A549 (cell line): Measurements from ENCODE around the gene SCN9A. TPM values are rescaled to one million over a fixed set of nuclear protein-coding genes. Genes with fewer than 3 reads are reported as not detected.

ENCODE experiments used
- ATAC-seq, 2 experiments: fragments of 200-7000 bp in 1 of 2; fragments of >200 bp in 1 of 2; cut with Nextera tagmentation in 1 of 2; cut with Tn5 transposase in 1 of 2; 3 replicates each; pipeline versions ENCODE4 v1.8.0 to v1.9.1; 2018 to 2020; ENCODE audit warnings: mild to moderate bottlenecking in 1 of 2, moderate library complexity in 1 of 2
- CTCF ChIA-PET: fragments of 300-600 bp; sonication (Branson Sonifier 250); formaldehyde crosslinking; extraction: SDS; loops from one replicate; lab custom pipeline; 2021; ENCODE audit warnings: antibody characterized with exemption, inconsistent platforms; lab: Yijun Ruan, JAX
- POLR2A ChIA-PET: fragments of 350-600 bp; formaldehyde crosslinking; extraction: SDS; loops from one replicate; lab custom pipeline; 2021; ENCODE audit warnings: antibody characterized with exemption, inconsistent platforms; lab: Yijun Ruan, JAX
- DNase-seq, 2 experiments: peaks; one replicate each; pipeline versions ENCODE4 v3.0.0 to v3.0.0-alpha.2; 2011 to 2016; ENCODE audit warnings: low read depth in 1 of 2, low spot score in 1 of 2
- FAIRE-seq: peaks from 2 replicates; lab custom pipeline; 2011; peaks lifted over from hg19 to GRCh38; lab: Jason Lieb, UNC
- H3K27ac ChIP-seq, 2 experiments: fragments of >200 bp; sonication (Bioruptor Twin); formaldehyde crosslinking; 3 replicates each; pipeline ENCODE4 v1.5.1; 2016 to 2017
- H3K4me1 ChIP-seq: fragments of >200 bp; sonication (Bioruptor Twin); formaldehyde crosslinking; 3 replicates; pipeline ENCODE4 v1.6.1; 2016
- H3K4me2 ChIP-seq: fragments of >200 bp; sonication (Bioruptor Twin); formaldehyde crosslinking; 3 replicates; pipeline ENCODE4 v1.6.1; 2016
- H3K4me3 ChIP-seq: fragments of >200 bp; sonication (Bioruptor Twin); formaldehyde crosslinking; 3 replicates; pipeline ENCODE4 v1.5.1; 2016
- H3K9me3 ChIP-seq: fragments of >200 bp; sonication (Bioruptor Twin); formaldehyde crosslinking; 3 replicates; pipeline ENCODE4 v1.6.1; 2016
- CBX8 ChIP-seq: fragments of 200-600 bp; sonication (generic); IDR thresholded peaks from 2 replicates; pipeline ENCODE4 v1.6.1; 2016
- CEBPB ChIP-seq, 2 experiments: fragments of >200 bp in 1 of 2; sonication (Bioruptor Twin) in 1 of 2; formaldehyde crosslinking in 1 of 2; IDR thresholded peaks; 2 replicates each; pipeline ENCODE4 v1.6.1; 2012 to 2016
- CHD2 ChIP-seq: fragments of 150-350 bp; IDR thresholded peaks from 2 replicates; pipeline ENCODE4 v1.6.1; 2014; ENCODE audit warnings: low read length; ENCODE audit not compliant: partially characterized antibody
- EHMT2 ChIP-seq: fragments of 200-600 bp; sonication (generic); IDR thresholded peaks from 2 replicates; pipeline ENCODE4 v1.6.1; 2016; ENCODE audit warnings: antibody characterized with exemption, low read depth, mild to moderate bottlenecking, moderate library complexity
- ESRRA ChIP-seq: fragments of 150-350 bp; IDR thresholded peaks from 2 replicates; pipeline ENCODE4 v1.6.1; 2014; ENCODE audit warnings: mild to moderate bottlenecking, low read length, borderline replicate concordance
- FOXS1 ChIP-seq: fragments of 250-450 bp; sonication (Bioruptor Pico); IDR thresholded peaks from 2 replicates; pipeline ENCODE4 v1.5.0; 2020; ENCODE audit warnings: mild to moderate bottlenecking, moderate library complexity
- HEYL ChIP-seq: fragments of 250-450 bp; sonication (Bioruptor Pico); IDR thresholded peaks from 2 replicates; pipeline ENCODE4 v1.8.0; 2021; ENCODE audit warnings: mild to moderate bottlenecking, moderate library complexity
- JUNB ChIP-seq: fragments of >200 bp; sonication (Bioruptor Twin); formaldehyde crosslinking; IDR thresholded peaks from 2 replicates; pipeline ENCODE4 v1.6.1; 2016
- MAFK ChIP-seq: fragments of 450-650 bp; IDR thresholded peaks from 2 replicates; pipeline ENCODE4 v1.6.1; 2014; ENCODE audit not compliant: partially characterized antibody
- MAZ ChIP-seq: fragments of 150-350 bp; IDR thresholded peaks from 2 replicates; pipeline ENCODE4 v1.6.1; 2014; ENCODE audit warnings: antibody characterized with exemption, low read depth, low read length, borderline replicate concordance
- MYC ChIP-seq: IDR thresholded peaks from 2 replicates; pipeline ENCODE4 v1.6.1; 2012; ENCODE audit warnings: mild to moderate bottlenecking, inconsistent platforms, low read length, improper control_type of control experiment, borderline replicate concordance
- NFE2L2 ChIP-seq: fragments of 150-350 bp; conservative IDR thresholded peaks from 2 replicates; pipeline ENCODE4 v1.6.1; 2014; ENCODE audit warnings: low read length
- NPAS2 ChIP-seq: fragments of 250-450 bp; sonication (Bioruptor Pico); IDR thresholded peaks from 2 replicates; pipeline ENCODE4 v1.8.0; 2022; ENCODE audit warnings: mild to moderate bottlenecking, moderate library complexity, borderline replicate concordance
- NR3C1 ChIP-seq: fragments of >200 bp; sonication (Bioruptor Twin); formaldehyde crosslinking; IDR thresholded peaks from 3 replicates; pipeline ENCODE4 v1.6.1; 2017
- PHF8 ChIP-seq: fragments of 200-600 bp; sonication (generic); IDR thresholded peaks from 2 replicates; pipeline ENCODE4 v1.6.1; 2016; ENCODE audit warnings: low read depth, mild to moderate bottlenecking, antibody characterized with exemption, moderate library complexity, borderline replicate concordance
- POLR2A ChIP-seq: IDR thresholded peaks from 2 replicates; pipeline ENCODE4 v1.6.1; 2012; ENCODE audit warnings: mild to moderate bottlenecking, low read length
- RAD21 ChIP-seq, 2 experiments: fragments of >200 bp in 1 of 2; sonication (Bioruptor Twin) in 1 of 2; formaldehyde crosslinking in 1 of 2; IDR thresholded peaks in 1 of 2; conservative IDR thresholded peaks in 1 of 2; 2 replicates in 1 of 2; 3 replicates in 1 of 2; pipeline ENCODE4 v1.6.1; 2012 to 2018; ENCODE audit warnings: inconsistent platforms in 1 of 2
- RNF2 ChIP-seq: fragments of 200-600 bp; sonication (generic); IDR thresholded peaks from 2 replicates; pipeline ENCODE4 v1.6.1; 2016; ENCODE audit warnings: low read depth, mild to moderate bottlenecking, antibody characterized with exemption, moderate library complexity, borderline replicate concordance
- SMC3 ChIP-seq: fragments of >200 bp; sonication (Bioruptor Twin); formaldehyde crosslinking; IDR thresholded peaks from 3 replicates; pipeline ENCODE4 v1.6.1; 2018; ENCODE audit warnings: inconsistent platforms
- ZFP36 ChIP-seq: fragments of 450-650 bp; IDR thresholded peaks from 2 replicates; pipeline ENCODE4 v1.6.1; 2014; ENCODE audit warnings: borderline replicate concordance; ENCODE audit not compliant: partially characterized antibody
- WGBS: methylation state at CpG from one replicate; pipeline ENCODE4 v1.1.6; 2017; ENCODE audit errors: missing lambda C conversion rate; 5-methylcytosine and 5-hydroxymethylcytosine counted together
- polyA plus RNA-seq, 4 experiments: library from polyadenylated mRNA; depleted of rRNA in 3 of 4; stranded (reverse); fragments of >200 nt; fragmentation: RNase III in 1 of 4; extraction: RNeasy Plus Mini Kit Qiagen cat#74134 plus additional on column Dnase treatment in 1 of 4; gene quantifications; 2 replicates in 3 of 4; 3 replicates in 1 of 4; pipeline ENCODE4 v1.2.3, GENCODE V29; 2011 to 2017
- TF ChIP-seq, protein P1 (sequence below): IDR thresholded peaks from 2 replicates; pipeline ENCODE4 v1.6.1; 2012
- TF ChIP-seq, protein P2 (sequence below): fragments of >200 bp; sonication (Bioruptor Twin); formaldehyde crosslinking; IDR thresholded peaks from 3 replicates; pipeline ENCODE4 v1.5.1; 2016

Gene SCN9A
- polyA plus RNA-seq, 2 of the 4 experiments (the other 2 are of a cell fraction), result 7.7 to 23.6 TPM

DNA sequence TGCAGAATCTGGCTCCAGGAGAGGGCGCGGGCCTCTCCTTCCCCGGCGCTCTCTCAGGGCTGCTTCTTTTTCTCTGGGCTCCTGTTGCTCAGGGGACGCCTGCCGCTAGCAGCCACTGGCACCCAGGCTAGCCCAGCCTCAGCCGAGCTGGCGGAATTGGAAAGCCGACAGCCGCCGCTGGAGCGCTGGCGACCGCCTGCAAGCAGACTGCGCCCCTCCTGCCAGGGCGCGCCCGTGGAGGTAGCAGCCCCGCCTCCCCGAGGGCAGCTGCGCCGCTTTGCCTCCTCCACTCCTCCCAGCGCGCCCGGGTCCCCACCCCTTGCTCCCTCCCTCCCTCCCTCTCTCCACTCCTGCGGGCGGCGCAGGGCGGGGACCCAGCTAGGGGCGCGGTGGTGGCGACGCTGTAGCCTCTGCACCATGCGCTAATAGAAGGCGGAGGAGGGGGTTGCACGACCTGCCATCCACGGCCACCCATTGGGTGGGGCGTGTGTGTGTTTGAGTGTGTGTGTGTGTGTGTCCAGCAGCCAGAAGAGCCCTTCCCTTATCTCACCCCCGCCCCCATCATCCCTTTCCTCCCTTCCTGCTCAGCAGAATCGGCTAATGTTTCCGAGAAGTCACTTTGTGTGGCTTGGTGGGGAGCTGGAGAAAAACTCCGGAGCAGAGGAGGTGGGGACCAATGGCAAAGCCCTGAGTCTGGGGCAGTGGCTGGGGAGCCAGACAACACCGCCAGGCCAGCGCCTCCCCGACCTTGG, at the start of gene SCN9A (continued):
- TF ChIP-seq NFE2L2 (no peak), MYC (no peak), CHD2 (no peak), NPAS2 (CRISPR knock-in tag) (no peak), CEBPB (IDR thresholded peaks at IDR 0.05) (no peak; a peak in 1 of 4 replicates)
- TF ChIP-seq, protein P1, sequence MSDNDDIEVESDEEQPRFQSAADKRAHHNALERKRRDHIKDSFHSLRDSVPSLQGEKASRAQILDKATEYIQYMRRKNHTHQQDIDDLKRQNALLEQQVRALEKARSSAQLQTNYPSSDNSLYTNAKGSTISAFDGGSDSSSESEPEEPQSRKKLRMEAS, result peak; percentile 66

GRCh38 chr2:166424841-166425240, 49.1 kb upstream of the SCN9A start:
- 61% methylated on average over 5 of the region's 5 CpGs for WGBS
- TF ChIP-seq NR3C1 (no peak), CHD2 (no peak), ESRRA (no peak), HEYL (CRISPR knock-in tag) (no peak), ZFP36 (no peak), MAZ (no peak), POLR2A (no peak), RNF2 (no peak), EHMT2 (no peak), MAFK (no peak), CBX8 (no peak), JUNB (no peak), NPAS2 (CRISPR knock-in tag) (no peak), FOXS1 (no peak)
- TF ChIP-seq, all 56 proteins: peak for 0
- ChIA-PET CTCF (interaction anchor here (1.4 kb wide), 1 partner anchor 64 kb away, joined by 5 read pairs; no protein-coding TSS in a partner anchor), POLR2A (no interaction called here)
- no peak overlapping the region for H3K27ac ChIP-seq
- no peak overlapping the region for H3K4me2 ChIP-seq
- FAIRE-seq, result no peak
- DNase-seq, result no peak
- peak in 1 of 2 experiments; percentile 19; a peak in 1 of 6 replicates for ATAC-seq
- no peaks in the 10 kb centered on the region for H3K9me3 ChIP-seq
- no peaks in the 10 kb centered on the region for H3K4me1 ChIP-seq
- no peak overlapping the region for H3K4me3 ChIP-seq

GRCh38 chr2:166419616-166419934, 43.8 kb upstream of the SCN9A start:
- H3K27ac ChIP-seq, result no peak overlapping the region
- CTCF ChIA-PET, result interaction anchor here (0.7 to 1.2 kb wide), 15 partner anchors 9 to 293 kb away, joined by 3 to 13 read pairs (median 3); no protein-coding TSS in a partner anchor
- no peaks in the 10 kb centered on the region for H3K9me3 ChIP-seq
- no peak overlapping the region for H3K4me3 ChIP-seq
- WGBS, result 0% methylated on average over 2 of the region's 2 CpGs
- H3K4me2 ChIP-seq, result peak overlapping the region; percentile 44
- FAIRE-seq (no peak), ATAC-seq (peak; percentile 80 to 87; a peak in 5 of 6 replicates), DNase-seq (peak in 1 of 2 experiments; percentile 58)
- 0 out of 3 replicates have a peak, but pooled peaks cover 4% of the 10 kb centered on the region for H3K4me1 ChIP-seq
- POLR2A ChIA-PET, result interaction anchor here (1.5 kb wide), 1 partner anchor 44 kb away, joined by 6 read pairs; the partner anchor contains the start of gene SCN9A
- TF ChIP-seq RNF2 (no peak), SMC3 (peak; percentile 76), RAD21 (conservative IDR thresholded peaks at IDR 0.05 in 1 of 2, IDR thresholded peaks at IDR 0.05 in 1 of 2) (peak; percentile 85 to 88), PHF8 (no peak)
- TF ChIP-seq, protein P2, sequence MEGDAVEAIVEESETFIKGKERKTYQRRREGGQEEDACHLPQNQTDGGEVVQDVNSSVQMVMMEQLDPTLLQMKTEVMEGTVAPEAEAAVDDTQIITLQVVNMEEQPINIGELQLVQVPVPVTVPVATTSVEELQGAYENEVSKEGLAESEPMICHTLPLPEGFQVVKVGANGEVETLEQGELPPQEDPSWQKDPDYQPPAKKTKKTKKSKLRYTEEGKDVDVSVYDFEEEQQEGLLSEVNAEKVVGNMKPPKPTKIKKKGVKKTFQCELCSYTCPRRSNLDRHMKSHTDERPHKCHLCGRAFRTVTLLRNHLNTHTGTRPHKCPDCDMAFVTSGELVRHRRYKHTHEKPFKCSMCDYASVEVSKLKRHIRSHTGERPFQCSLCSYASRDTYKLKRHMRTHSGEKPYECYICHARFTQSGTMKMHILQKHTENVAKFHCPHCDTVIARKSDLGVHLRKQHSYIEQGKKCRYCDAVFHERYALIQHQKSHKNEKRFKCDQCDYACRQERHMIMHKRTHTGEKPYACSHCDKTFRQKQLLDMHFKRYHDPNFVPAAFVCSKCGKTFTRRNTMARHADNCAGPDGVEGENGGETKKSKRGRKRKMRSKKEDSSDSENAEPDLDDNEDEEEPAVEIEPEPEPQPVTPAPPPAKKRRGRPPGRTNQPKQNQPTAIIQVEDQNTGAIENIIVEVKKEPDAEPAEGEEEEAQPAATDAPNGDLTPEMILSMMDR, result peak; percentile 77
